Kidney epithelial cell (primary cell): Measurements from ENCODE around the gene FOXL1. TPM values are rescaled to one million over a fixed set of nuclear protein-coding genes. Genes with fewer than 3 reads are reported as not detected.

ENCODE experiments used
- DNase-seq: peaks from one replicate; pipeline ENCODE4 v3.0.0-alpha.2; 2010; ENCODE audit warnings: low read depth
- H3K27me3 ChIP-seq: 2 replicates; pipeline ENCODE4 v1.6.0; 2011; ENCODE audit warnings: low read length; ENCODE audit not compliant: control insufficient read depth, insufficient read depth
- H3K36me3 ChIP-seq: 2 replicates; pipeline ENCODE4 v1.5.1; 2011; ENCODE audit warnings: low read length; ENCODE audit not compliant: control insufficient read depth, insufficient read depth
- H3K4me3 ChIP-seq: 2 replicates; pipeline ENCODE4 v1.5.1; 2011; ENCODE audit warnings: low read depth, mild to moderate bottlenecking, control low read depth, low read length
- CTCF ChIP-seq: IDR thresholded peaks from 2 replicates; pipeline ENCODE4 v1.5.1; 2011; ENCODE audit warnings: mild to moderate bottlenecking, moderate library complexity, low read length, control low read depth, inconsistent platforms; ENCODE audit not compliant: insufficient read depth, poor library complexity, severe bottlenecking
- total RNA-seq: library from RNA; depleted of rRNA; stranded (reverse); fragments of >200 nt; gene quantifications from 2 replicates; pipeline ENCODE4 v1.2.3, GENCODE V29; 2015

The FOXL1 gene
- total RNA-seq, 1 donor from 2014 or later: 9.0 TPM

GRCh38 chr16:86557587-86557986 lies 20.8 kb upstream of the FOXL1 start:
- Histone ChIP-seq H3K4me3 (no peak overlapping the region), H3K27me3 (no peaks in the 10 kb centered on the region), H3K36me3 (no peaks in the 10 kb centered on the region)
- TF ChIP-seq CTCF: no peak
- DNase-seq: no peak

- TF ChIP-seq CTCF: no peak
- no peaks in the 10 kb centered on the region for H3K36me3 ChIP-seq
- DNase-seq: no peak
- no peaks in the 10 kb centered on the region for H3K27me3 ChIP-seq
- H3K4me3 ChIP-seq: no peak overlapping the region
Measured at GRCh38 chr16:86558355-86559193, 19.8 kb upstream of the FOXL1 start.

- Histone ChIP-seq H3K36me3 (no peaks in the 10 kb centered on the region), H3K4me3 (no peak overlapping the region), H3K27me3 (no peaks in the 10 kb centered on the region)
- TF ChIP-seq CTCF: no peak
- DNase-seq: no peak
Measured at GRCh38 chr16:86559802-86560305, 18.5 kb upstream of the FOXL1 start.

GRCh38 chr16:86562356-86562755 lies 16.0 kb upstream of the FOXL1 start:
- Histone ChIP-seq H3K4me3 (no peak overlapping the region), H3K36me3 (no peaks in the 10 kb centered on the region), H3K27me3 (no peaks in the 10 kb centered on the region)
- no peak for TF ChIP-seq CTCF
- no peak for DNase-seq

- Histone ChIP-seq H3K27me3 (peaks cover 2% of the 10 kb centered on the region), H3K4me3 (peak overlapping the region; percentile 30), H3K36me3 (no peaks in the 10 kb centered on the region)
- peak; percentile 100 for TF ChIP-seq CTCF
- DNase-seq: no peak
Measured at GRCh38 chr16:86563469-86564345, 14.6 kb upstream of the FOXL1 start.
